Activated CD4-positive, alpha-beta T cell treated with anti-CD3 and anti-CD28 coated beads, Interleukin-2, amount 50 U/mL, for 1 hour (primary cell): ENCODE results near the gene SF3B3.
"Not testable (repeated sequence)": the region's sequence is repeated elsewhere in the genome, so short reads cannot be mapped to it uniquely, and the experiment has no call there.

Experiments
- DNase-seq: peaks from one replicate; pipeline ENCODE4 v3.0.0-alpha.2; 2020

Gene SF3B3

DNA sequence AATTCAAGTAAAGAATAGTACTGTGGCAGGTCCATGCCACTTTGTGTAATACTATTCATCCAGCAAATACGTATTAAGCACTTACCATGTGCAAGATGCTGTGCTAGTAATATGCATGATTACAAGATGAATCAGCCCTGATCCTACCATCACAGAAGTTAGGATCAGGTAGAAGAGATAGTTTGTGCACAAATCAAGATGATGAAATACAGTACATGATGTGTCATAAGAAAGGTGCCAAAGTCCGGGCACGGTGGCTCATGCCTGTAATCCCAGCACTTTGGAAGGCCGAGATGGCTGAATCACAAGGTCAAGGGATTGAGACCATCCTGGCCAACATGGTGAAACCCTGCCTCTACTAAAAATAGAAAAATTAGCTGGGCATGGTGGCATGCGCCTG lies 11.2 kb upstream of the SF3B3 start:
- no peak for DNase-seq

GRCh38 chr16:70520612-70521297 lies 2.9 kb upstream of the SF3B3 start:
- DNase-seq, result no peak

GRCh38 chr16:70522216-70523075 lies 1.2 kb upstream of the SF3B3 start:
- no peak for DNase-seq

DNA sequence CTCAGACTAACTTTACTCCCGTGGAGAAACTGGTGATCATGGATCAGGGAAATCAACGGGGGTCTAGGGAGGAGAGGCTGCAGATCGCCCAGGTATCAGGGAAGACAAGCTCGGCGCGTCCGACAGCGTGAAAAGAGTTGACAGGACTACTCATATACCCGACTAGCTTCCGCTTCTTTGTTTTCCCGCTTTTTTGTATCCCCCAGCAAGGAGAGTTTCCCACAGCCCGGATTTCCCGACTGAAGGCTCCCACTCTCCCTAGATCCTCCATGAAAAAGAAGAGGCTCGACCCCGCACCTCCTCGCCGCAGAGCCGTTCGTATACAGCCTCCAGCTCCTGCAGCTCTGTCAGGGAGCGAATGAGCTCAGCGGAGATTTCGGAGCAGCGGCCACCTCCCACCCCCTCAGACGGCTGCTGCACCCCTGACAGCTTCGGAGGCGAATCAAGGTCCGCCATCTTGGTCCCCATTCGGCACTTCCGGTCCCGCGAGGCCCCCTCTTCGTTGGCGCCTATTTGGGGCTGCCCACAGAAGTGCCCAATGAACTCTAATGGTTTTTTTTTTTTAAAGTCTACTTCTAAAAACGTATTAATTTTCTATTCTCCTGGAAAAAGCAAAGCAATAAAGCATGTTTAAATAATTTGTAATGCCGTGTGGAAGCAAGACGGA lies 407 bp upstream of the SF3B3 start, which contains the start of gene COG4:
Gene COG4 (minus strand): TSS at position 479 of the 667 bp plus-strand sequence. CDS start 11 bp downstream, at position 468.
- peak; percentile 90 for DNase-seq

GRCh38 chr16:70524399-70524825 lies 796 bp downstream of the SF3B3 start:
- peak; percentile 22 for DNase-seq

DNA sequence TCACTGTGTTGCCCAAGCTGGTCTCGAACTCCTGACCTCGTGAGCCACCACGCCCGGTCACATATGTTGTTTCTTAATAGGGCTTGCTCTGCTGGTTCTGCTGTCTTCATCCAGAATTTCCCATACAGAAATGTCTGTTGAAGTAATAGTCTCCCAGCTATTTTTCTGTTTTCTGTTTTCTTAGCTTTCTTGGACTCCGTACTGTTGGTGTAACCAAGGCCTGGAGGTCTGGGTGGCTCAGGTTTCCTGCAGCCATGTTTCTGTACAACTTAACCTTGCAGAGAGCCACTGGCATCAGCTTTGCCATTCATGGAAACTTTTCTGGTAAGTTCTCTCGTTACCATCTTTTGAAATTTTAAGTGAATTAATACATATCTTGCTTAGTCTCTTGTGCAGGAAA lies 2.8 kb downstream of the SF3B3 start:
- DNase-seq, result no peak

DNA sequence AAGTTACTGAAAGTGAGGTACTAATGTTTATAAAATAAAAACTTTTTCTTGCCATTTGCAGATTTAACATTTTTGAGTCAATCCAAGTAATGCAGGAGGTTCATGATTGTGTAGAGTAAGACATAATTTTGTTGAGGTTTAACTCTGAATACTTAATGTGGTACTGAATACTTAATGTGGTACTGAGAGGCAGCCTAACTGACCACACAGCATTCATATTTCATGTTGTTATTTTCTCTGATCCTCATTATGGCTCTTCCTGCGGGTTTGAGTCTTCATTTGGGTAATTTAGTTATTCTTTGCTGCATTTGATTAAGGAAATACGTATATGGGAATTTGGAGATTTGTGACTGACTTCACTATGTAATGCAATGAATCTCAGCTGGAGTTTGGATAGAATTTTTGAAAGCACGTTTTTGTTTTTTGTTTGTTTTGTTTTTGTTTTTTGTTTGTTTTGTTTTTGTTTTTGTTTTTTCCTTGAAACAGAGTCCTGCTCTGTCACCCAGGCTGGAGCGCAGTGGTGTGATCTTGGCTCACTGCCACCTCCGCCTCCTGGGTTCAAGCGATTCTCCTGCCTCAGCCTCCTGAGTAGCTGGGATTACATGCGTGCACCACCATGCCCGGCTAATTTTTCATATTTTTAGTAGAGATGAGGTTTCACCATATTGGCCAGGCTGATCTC lies 3.8 kb downstream of the SF3B3 start:
- no peak for DNase-seq

DNA sequence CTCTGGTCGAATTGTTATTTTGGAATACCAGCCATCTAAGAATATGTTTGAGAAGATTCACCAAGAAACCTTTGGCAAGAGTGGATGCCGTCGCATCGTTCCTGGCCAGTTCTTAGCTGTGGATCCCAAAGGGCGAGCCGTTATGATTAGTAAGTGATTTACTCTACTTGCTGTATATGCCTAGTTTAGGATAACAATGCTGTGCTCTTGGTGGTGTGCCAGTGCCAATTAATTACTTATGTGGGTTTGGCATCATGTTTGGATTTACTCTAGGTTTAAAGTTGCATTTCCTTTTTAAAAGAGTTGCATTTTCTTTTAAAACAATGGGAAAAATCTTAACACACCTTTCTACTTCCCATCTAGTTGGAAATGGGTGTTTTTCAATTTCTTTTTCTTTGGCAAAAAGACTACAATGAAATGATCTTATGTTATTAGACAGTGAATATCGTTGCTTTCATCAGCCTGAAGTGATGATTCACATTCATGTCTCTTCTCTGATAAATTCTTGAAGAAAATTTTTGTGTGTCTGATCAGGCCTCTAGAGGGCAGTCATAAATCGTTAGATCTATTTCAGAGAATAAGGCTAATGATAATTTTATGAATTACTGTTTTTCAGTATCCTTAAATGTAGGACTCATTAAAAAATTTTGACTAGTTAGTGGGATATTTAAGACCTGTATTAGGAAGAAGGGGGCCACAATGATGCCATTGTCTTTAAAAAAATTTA lies 5.6 kb downstream of the SF3B3 start:
- no peak for DNase-seq

- DNase-seq, result not testable (repeated sequence)
These were observed 6.3 kb downstream of the SF3B3 start for GRCh38 chr16:70529954-70530353.

- DNase-seq, result no peak
These were observed 11.4 kb downstream of the SF3B3 start for GRCh38 chr16:70534971-70535370.

DNA sequence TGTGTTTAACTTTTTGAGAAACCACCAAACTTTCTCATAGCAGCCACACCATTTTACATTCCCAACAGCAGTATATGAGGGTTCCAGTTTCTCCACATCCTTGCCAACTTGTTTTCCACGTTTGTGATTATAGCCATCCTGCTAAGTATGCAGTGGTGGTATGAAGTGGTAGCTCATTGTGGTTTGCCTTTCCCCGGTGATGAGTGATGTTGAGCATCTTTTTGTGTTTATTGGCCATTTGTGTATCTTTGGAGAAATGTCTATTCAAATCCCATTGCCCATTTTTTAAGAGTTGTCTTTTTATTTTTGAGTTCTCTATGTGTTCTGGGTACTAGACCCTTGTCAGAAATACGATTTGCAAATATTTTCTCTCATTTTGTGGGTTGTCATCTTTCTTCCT lies 17.4 kb downstream of the SF3B3 start:
- no peak for DNase-seq

- no peak for DNase-seq
These were observed 20.9 kb downstream of the SF3B3 start for GRCh38 chr16:70544548-70544947.

GRCh38 chr16:70548936-70549335 lies 25.3 kb downstream of the SF3B3 start:
- DNase-seq, result no peak

- no peak for DNase-seq
These were observed 26.5 kb downstream of the SF3B3 start for GRCh38 chr16:70550082-70550481.

GRCh38 chr16:70551788-70552187 lies 28.2 kb downstream of the SF3B3 start:
- no peak for DNase-seq

DNA sequence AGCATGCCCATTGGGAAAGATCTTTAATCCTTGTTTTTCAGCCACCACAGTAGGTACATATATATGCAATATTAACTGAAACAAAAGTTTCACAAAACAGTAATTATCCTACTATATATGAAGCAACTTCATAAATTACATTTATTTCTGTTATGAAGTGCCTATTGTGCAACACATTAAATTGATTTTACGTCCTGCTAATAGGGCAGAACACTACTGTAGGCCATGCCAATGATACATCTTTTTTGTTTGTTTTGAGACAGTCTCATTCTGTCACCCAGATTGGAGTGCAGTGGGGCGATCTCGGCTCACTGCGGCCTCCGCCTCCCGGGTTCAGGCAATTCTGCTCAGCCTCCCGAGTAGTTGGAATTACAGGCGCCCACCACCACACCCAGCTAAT lies 29.1 kb downstream of the SF3B3 start:
- no peak for DNase-seq

DNA sequence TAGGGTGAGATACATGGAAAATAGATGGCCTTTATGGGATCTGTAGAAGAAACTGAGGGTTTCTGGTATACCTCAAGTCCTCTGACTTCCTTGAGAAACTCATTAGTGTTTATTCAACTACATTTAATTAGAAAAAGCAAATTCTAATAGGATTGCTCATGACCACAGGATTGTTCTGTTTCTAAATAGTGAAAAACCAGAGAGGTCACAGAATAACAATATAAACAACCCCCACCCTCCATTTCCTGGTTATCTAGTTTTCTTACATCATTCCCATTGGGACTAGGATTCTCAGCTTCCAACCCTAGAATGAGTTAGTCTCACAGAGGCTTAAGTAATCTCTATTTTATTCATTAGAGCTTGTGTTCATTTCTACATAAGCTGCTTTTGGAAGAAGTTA lies 30.0 kb downstream of the SF3B3 start:
- DNase-seq, result no peak

GRCh38 chr16:70556063-70556462 lies 32.4 kb downstream of the SF3B3 start:
- DNase-seq, result no peak

GRCh38 chr16:70561623-70562022 lies 38.0 kb downstream of the SF3B3 start:
- DNase-seq, result no peak

GRCh38 chr16:70563636-70564035 lies 40.0 kb downstream of the SF3B3 start:
- no peak for DNase-seq

- DNase-seq, result no peak
These were observed 41.4 kb downstream of the SF3B3 start for GRCh38 chr16:70565053-70565452.

DNA sequence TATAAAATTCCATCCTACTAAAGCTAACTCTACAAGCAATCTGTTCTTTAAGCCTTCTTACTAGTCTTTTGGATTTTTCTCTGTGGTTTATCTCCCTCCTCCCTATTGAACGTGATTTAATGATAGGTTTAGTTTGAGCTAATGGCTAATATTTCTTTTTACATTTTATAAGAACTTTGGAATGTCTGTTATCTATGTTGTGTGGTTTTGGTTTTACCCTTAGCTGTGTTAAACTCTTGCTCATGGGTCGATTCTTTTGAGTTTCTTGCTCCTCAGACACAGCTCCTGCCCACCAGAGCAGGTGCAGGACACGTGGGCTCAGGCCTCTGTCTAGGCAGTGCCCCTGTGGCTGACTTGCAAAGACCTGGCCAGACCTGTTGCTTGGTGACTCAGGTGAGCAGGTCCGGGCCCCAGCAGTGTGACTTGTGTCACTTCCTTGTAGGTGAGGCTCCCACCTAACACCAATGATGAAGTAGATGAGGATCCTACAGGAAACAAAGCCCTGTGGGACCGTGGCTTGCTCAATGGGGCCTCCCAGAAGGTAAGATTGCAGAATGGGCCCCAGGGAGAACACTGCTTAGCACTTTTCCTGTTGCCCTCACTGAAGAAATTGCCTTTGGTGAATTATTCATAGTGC lies 45.1 kb downstream of the SF3B3 start:
- no peak for DNase-seq
